ENCODE measurements around the gene NEUROD2.

NEUROD2 gene

GRCh38 chr17:39607851-39608130 lies at the start of gene NEUROD2:
TSS of gene NEUROD2 (minus strand) at chr17:39607920. CDS start at chr17:39606599, 1,321 bp downstream.
- no peak for ATAC-seq (replicated peaks)
- Mint-ChIP-seq H3K27me3 (peaks cover 45 to 76% of the 10 kb centered on the region in 2 donors), H3K4me3 (peak within 1 kb of the TSS; percentile 75 to 77)

DNA sequence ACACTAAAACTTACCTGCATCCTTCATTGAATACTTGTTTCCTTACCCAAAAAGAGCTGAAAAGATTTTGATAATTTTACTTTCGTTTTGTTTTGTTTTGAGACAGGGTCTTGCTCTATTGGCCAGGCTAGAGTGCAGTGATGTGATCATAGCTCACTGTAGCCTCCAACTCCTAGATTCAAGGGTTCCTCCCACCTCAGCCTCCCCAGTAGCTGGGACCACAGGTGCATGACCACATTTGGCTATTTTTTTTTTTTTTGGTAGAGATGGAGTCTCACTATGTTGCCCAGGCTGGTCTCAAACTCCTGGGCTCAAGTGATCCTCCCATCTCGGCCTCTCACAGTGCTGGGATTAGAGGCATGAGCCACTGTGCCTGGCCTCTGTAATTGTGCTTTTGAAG lies 47.4 kb upstream of the NEUROD2 start:
- H3K4me3 Mint-ChIP-seq, result no peak overlapping the region
- H3K4me1 Mint-ChIP-seq, result peaks cover 49 to 82% of the 10 kb centered on the region in 2 donors
- H3K27me3 Mint-ChIP-seq, result no peaks in the 10 kb centered on the region
- ATAC-seq (replicated peaks) (no peak), DNase-seq (no peak)
- peaks cover 26 to 56% of the 10 kb centered on the region in 2 donors for H3K36me3 Mint-ChIP-seq
- H3K9me3 Mint-ChIP-seq, result no peaks in the 10 kb centered on the region
- no peak overlapping the region for H3K27ac Mint-ChIP-seq

More at GRCh38 chr17:39607851-39608130, at the start of gene NEUROD2:
- DNase-seq, result no peak
- H3K36me3 Mint-ChIP-seq, result peaks cover 0 to 1% of the 10 kb centered on the region in 2 donors
- no peaks in the 10 kb centered on the region for H3K9me3 Mint-ChIP-seq
- peak within 1 kb of the TSS; percentile 9 for H3K27ac Mint-ChIP-seq
- peaks cover 21 to 43% of the 10 kb centered on the region in 2 donors for H3K4me1 Mint-ChIP-seq

DNA sequence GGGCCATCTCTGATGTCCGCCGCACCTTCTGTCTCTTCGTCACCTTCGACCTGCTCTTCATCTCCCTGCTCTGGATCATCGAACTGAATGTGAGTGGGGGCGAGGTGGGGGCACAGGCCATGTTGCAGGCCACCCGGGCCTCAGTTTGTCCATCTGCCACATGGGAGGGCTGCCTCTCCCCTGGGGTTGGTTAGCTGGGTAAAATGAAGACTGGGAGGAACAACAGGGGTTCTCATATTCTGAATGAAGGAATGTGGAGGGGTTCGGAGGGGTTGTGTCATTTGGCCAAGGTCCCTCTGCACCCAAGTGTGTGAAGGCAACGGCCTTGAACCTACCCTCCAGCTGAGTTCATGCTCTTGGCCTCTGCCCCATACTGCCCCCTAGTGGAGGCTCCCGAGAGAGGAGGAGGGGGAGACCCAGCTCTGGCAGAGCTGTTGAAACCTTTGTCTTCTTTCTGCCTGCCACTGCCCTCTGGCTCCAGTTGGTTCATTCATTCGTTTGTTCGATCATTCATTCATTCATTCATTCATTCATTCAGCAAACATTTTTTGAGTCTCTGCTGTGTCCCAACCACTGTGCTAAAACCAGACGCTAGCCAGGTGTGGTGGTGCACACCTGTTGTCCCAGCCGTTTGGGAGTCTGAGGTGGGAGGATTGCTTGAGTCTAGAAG lies 46.1 kb upstream of the NEUROD2 start:
- Mint-ChIP-seq H3K4me3 (no peak overlapping the region), H3K4me1 (peaks cover 39 to 76% of the 10 kb centered on the region in 2 donors)

GRCh38 chr17:39653316-39653661 lies 45.6 kb upstream of the NEUROD2 start:
- Mint-ChIP-seq H3K36me3 (peaks cover 28 to 48% of the 10 kb centered on the region in 2 donors), H3K4me3 (no peak overlapping the region), H3K4me1 (peaks cover 38 to 75% of the 10 kb centered on the region in 2 donors), H3K9me3 (no peaks in the 10 kb centered on the region), H3K27me3 (no peaks in the 10 kb centered on the region), H3K27ac (no peak overlapping the region)
- ATAC-seq (replicated peaks), result no peak
- no peak for DNase-seq

More for the DNA sequence above, 46.1 kb upstream of the NEUROD2 start:
- H3K36me3 Mint-ChIP-seq, result peaks cover 29 to 53% of the 10 kb centered on the region in 2 donors
- H3K9me3 Mint-ChIP-seq, result no peaks in the 10 kb centered on the region
- ATAC-seq (replicated peaks) (peak; percentile 83 to 86), DNase-seq (no peak)
- H3K27me3 Mint-ChIP-seq, result no peaks in the 10 kb centered on the region
- no peak overlapping the region for H3K27ac Mint-ChIP-seq

- Mint-ChIP-seq H3K4me3 (no peak overlapping the region), H3K27me3 (no peaks in the 10 kb centered on the region), H3K4me1 (peaks cover 33 to 70% of the 10 kb centered on the region in 2 donors), H3K27ac (no peak overlapping the region), H3K9me3 (no peaks in the 10 kb centered on the region), H3K36me3 (peaks cover 26 to 43% of the 10 kb centered on the region in 2 donors)
- ATAC-seq (replicated peaks) (no peak), DNase-seq (no peak)
Measured at GRCh38 chr17:39652587-39653315, 45.0 kb upstream of the NEUROD2 start.

DNA sequence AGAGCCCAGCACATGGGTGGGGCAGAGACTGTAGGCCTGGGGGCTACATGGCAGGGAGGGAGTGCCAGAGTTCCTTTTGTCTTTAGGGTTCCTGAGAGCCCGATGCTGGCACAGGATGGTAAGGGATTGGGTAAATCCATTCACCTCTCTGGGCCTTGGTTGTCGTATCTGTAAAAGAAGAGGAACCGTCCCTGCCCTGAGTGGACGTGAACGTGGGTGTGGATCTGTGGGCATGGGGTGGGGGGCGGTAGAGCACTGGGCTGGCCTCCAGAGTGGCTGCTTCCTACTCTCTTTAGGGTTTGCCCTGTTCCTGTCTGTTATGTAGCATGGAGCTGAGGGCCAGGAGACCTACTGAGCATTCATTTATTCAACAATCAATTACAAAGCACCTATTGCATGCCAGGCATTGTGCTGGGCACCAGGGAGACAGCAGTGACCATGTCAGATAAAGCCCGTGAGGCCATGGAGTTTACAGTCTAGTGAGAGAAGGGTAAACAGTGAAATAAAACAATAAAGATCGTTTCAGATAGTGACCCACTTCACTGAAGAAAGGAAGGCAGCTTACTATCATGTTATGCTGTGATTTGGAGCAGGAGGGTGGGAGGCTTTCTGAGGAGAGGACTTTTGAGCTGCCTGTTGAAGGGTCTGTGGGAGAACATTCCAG lies 44.3 kb upstream of the NEUROD2 start:
- Mint-ChIP-seq H3K4me3 (no peak overlapping the region), H3K36me3 (peaks cover 24 to 40% of the 10 kb centered on the region in 2 donors)
- DNase-seq, result no peak

DNA sequence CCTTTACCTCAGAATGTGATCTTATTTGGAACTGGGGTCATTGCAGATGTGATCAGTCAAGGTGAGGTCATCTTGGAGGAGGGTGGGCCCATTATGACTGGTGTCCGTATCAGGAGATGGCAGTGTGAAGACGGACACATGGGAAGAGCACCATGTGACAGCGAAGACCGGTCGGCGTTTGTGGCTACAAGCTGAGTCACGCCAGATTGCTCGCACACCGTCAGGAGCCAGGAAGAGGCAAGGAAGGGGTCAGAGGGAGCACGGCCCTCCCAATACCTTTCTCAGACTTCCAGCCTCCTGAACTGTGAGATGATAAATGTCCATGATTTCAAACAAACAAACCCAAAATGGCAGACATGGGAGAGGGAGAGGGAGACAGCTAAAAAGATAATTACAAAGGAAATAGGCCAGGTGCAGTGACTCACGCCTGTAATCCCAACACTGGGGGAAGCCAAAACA lies 42.4 kb upstream of the NEUROD2 start:
- H3K4me1 Mint-ChIP-seq, result peaks cover 30 to 69% of the 10 kb centered on the region in 2 donors
- no peaks in the 10 kb centered on the region for H3K9me3 Mint-ChIP-seq
- H3K4me3 Mint-ChIP-seq, result no peak overlapping the region
- H3K27me3 Mint-ChIP-seq, result no peaks in the 10 kb centered on the region
- no peak overlapping the region for H3K27ac Mint-ChIP-seq
- peaks cover 21 to 30% of the 10 kb centered on the region in 2 donors for H3K36me3 Mint-ChIP-seq
- DNase-seq (no peak), ATAC-seq (replicated peaks) (no peak)

More for the DNA sequence above, 44.3 kb upstream of the NEUROD2 start:
- H3K27ac Mint-ChIP-seq, result no peak overlapping the region
- H3K4me1 Mint-ChIP-seq, result peaks cover 32 to 73% of the 10 kb centered on the region in 2 donors
- no peaks in the 10 kb centered on the region for H3K27me3 Mint-ChIP-seq
- no peak for ATAC-seq (replicated peaks)
- no peaks in the 10 kb centered on the region for H3K9me3 Mint-ChIP-seq

GRCh38 chr17:39648616-39649366 lies 41.1 kb upstream of the NEUROD2 start:
- no peak for DNase-seq
- Mint-ChIP-seq H3K27me3 (no peaks in the 10 kb centered on the region), H3K4me1 (peaks cover 35 to 72% of the 10 kb centered on the region in 2 donors), H3K9me3 (no peaks in the 10 kb centered on the region), H3K36me3 (peaks cover 22% of the 10 kb centered on the region in 2 donors), H3K27ac (peak overlapping the region; percentile 5), H3K4me3 (no peak overlapping the region)
- no peak for ATAC-seq (replicated peaks)

- Mint-ChIP-seq H3K27ac (no peak overlapping the region), H3K9me3 (no peaks in the 10 kb centered on the region), H3K4me3 (no peak overlapping the region), H3K27me3 (no peaks in the 10 kb centered on the region), H3K4me1 (peaks cover 39 to 74% of the 10 kb centered on the region in 2 donors), H3K36me3 (peaks cover 18 to 29% of the 10 kb centered on the region in 2 donors)
- no peak for ATAC-seq (replicated peaks)
- DNase-seq, result no peak
Measured at GRCh38 chr17:39647256-39647655, 39.5 kb upstream of the NEUROD2 start.

GRCh38 chr17:39643271-39643670 lies 35.6 kb upstream of the NEUROD2 start:
- Mint-ChIP-seq H3K4me3 (no peak overlapping the region), H3K36me3 (peaks cover 14 to 15% of the 10 kb centered on the region in 2 donors), H3K4me1 (peaks cover 53 to 81% of the 10 kb centered on the region in 2 donors), H3K9me3 (no peaks in the 10 kb centered on the region), H3K27me3 (no peaks in the 10 kb centered on the region), H3K27ac (peak overlapping the region; percentile 45)
- DNase-seq (no peak), ATAC-seq (replicated peaks) (no peak)

DNA sequence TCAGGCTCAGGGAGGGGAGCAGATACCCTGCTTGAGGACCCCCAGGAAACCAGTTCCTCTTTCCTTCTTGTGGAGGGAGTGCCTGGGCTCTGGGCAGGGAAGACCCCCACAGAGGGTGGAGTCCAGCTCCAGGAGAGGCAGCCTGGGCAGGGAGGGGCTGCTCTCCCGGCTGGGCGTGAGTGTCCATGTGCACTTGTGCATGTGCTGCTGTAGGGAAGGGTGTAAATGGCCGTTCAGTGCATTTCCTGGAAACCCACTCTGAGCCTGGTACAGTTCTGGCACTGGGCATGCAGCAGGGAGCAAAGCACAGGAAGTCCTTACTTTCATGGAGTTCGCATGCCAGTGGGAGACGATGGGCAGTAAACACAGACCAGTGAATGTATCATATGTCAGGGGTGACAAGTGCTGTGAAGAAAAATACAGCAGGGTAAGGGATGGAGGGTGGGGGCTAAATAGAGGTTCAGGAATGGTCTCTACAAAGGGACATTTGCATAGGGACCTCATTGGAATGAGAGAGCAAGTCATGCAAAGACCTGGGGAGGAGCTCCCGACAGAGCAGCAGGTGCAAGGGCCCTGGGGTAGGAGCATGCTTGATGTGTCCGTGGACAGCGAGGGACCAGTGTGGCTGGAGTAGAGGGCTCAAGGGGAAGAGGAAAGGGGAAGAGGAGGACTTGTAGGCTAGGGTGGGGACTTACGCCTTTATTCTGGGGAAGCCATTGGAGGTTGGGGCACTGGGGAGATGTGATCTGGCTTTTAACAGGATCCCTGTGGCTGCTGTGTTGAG lies 34.8 kb upstream of the NEUROD2 start:
- no peaks in the 10 kb centered on the region for H3K9me3 Mint-ChIP-seq
- no peaks in the 10 kb centered on the region for H3K27me3 Mint-ChIP-seq
- DNase-seq (no peak), ATAC-seq (replicated peaks) (no peak)
- H3K4me3 Mint-ChIP-seq, result no peak overlapping the region
- H3K27ac Mint-ChIP-seq, result peak overlapping the region; percentile 45
- H3K4me1 Mint-ChIP-seq, result peaks cover 60 to 87% of the 10 kb centered on the region in 2 donors
- peaks cover 14 to 18% of the 10 kb centered on the region in 2 donors for H3K36me3 Mint-ChIP-seq

DNA sequence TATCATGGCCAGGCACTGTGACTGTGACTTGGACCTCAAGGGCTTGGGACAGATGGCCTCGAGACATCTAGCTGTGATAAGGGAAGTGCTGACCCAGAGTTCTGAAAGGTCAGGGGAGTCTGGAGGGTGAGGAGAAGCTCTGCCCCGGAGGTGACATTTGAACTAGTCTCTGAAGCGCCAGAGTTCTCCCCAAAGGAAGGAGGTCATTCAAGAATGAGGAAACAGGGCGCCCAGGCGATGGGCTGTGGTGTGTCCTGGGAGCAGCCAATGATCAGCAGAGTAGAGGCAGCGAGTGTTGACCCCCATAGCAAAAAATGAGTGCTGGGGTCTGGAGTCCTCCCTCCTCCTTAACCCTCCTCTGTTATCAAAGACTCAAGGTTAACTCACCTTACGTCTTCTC lies 34.2 kb upstream of the NEUROD2 start:
- DNase-seq, result no peak
- Mint-ChIP-seq H3K4me3 (no peak overlapping the region), H3K9me3 (no peaks in the 10 kb centered on the region), H3K36me3 (peaks cover 14 to 18% of the 10 kb centered on the region in 2 donors), H3K27me3 (no peaks in the 10 kb centered on the region), H3K4me1 (peaks cover 60 to 82% of the 10 kb centered on the region in 2 donors), H3K27ac (peak overlapping the region; percentile 85)
- ATAC-seq (replicated peaks), result no peak

DNA sequence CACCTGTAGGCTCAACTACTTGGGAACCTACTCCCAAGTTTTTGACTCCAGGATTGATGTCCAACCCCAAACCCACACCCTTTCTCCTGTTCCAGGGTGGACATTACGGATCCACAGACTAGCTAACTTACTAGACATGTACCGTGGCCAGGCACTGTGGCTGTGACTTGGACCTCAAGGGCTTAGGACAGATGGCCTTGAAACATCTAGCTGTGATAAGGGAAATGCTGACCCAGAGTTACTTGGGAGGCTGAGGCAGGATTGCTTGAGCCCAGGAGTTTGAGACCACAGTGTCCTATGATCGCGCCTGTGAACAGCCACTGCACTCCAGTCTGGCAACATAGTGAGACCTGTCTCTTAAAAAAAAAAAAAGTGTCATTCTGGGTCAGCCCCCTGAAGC lies 33.4 kb upstream of the NEUROD2 start:
- H3K36me3 Mint-ChIP-seq, result peaks cover 12 to 18% of the 10 kb centered on the region in 2 donors
- H3K27ac Mint-ChIP-seq, result no peak overlapping the region
- H3K4me3 Mint-ChIP-seq, result no peak overlapping the region
- no peaks in the 10 kb centered on the region for H3K27me3 Mint-ChIP-seq
- H3K9me3 Mint-ChIP-seq, result no peaks in the 10 kb centered on the region
- DNase-seq (no peak), ATAC-seq (replicated peaks) (no peak)
- H3K4me1 Mint-ChIP-seq, result peaks cover 65 to 87% of the 10 kb centered on the region in 2 donors
